H9 (cell line): ENCODE results near the gene LARP4B. TPM values are rescaled to one million over a fixed set of nuclear protein-coding genes. Genes with fewer than 3 reads are reported as not detected.

Source experiments
- DNase-seq: peaks from one replicate; pipeline ENCODE4 v3.0.0-alpha.2; 2017
- H2AFZ ChIP-seq: one replicate; pipeline ENCODE4 v1.6.1; 2013; ENCODE audit warnings: mild to moderate bottlenecking, low read length, control low read depth, moderate library complexity
- H2AK5ac ChIP-seq: 2 replicates; pipeline ENCODE4 v1.6.1; 2013; ENCODE audit warnings: low read length, control low read depth, mixed read lengths; ENCODE audit not compliant: insufficient read length
- H2BK120ac ChIP-seq: one replicate; pipeline ENCODE4 v1.6.1; 2013; ENCODE audit warnings: low read depth, mild to moderate bottlenecking, low read length, control low read depth, inconsistent platforms; ENCODE audit not compliant: poor library complexity, severe bottlenecking
- H2BK12ac ChIP-seq: 2 replicates; pipeline ENCODE4 v1.6.1; 2013; ENCODE audit warnings: low read length, control low read depth, mixed read lengths, low read depth; ENCODE audit not compliant: insufficient read length
- H2BK15ac ChIP-seq: 2 replicates; pipeline ENCODE4 v1.6.1; 2013; ENCODE audit warnings: low read depth, low read length, control low read depth
- H2BK20ac ChIP-seq: one replicate; pipeline ENCODE4 v1.6.1; 2013; ENCODE audit warnings: low read depth, mild to moderate bottlenecking, low read length, control low read depth, inconsistent platforms; ENCODE audit not compliant: poor library complexity, severe bottlenecking
- H2BK5ac ChIP-seq: 2 replicates; pipeline ENCODE4 v1.6.1; 2013; ENCODE audit warnings: low read length, control low read depth, mixed read lengths; ENCODE audit not compliant: insufficient read length
- H3K14ac ChIP-seq: 2 replicates; pipeline ENCODE4 v1.6.1; 2013; ENCODE audit warnings: low read length, control low read depth; ENCODE audit not compliant: insufficient read depth
- H3K18ac ChIP-seq: 2 replicates; pipeline ENCODE4 v1.6.1; 2013; ENCODE audit warnings: low read depth, mild to moderate bottlenecking, mixed read lengths, low read length, control low read depth; ENCODE audit not compliant: insufficient read length
- H3K23ac ChIP-seq: 2 replicates; pipeline ENCODE4 v1.6.1; 2013; ENCODE audit warnings: low read length, control low read depth, mixed read lengths, low read depth; ENCODE audit not compliant: insufficient read length
- H3K23me2 ChIP-seq: 2 replicates; pipeline ENCODE4 v1.6.1; 2013; ENCODE audit warnings: low read depth, mild to moderate bottlenecking, mixed read lengths, low read length, control low read depth; ENCODE audit not compliant: insufficient read length, poor library complexity, severe bottlenecking
- H3K27ac ChIP-seq: 2 replicates; pipeline ENCODE4 v1.5.1; 2013; ENCODE audit warnings: low read length, control low read depth, mixed read lengths, low read depth; ENCODE audit not compliant: insufficient read length
- H3K27me3 ChIP-seq: 2 replicates; pipeline ENCODE4 v1.6.1; 2013; ENCODE audit warnings: low read length, control low read depth, inconsistent platforms; ENCODE audit not compliant: insufficient read depth
- H3K4ac ChIP-seq: 2 replicates; pipeline ENCODE4 v1.6.1; 2013; ENCODE audit warnings: low read depth, mild to moderate bottlenecking, control low read depth, inconsistent platforms, low read length, moderate library complexity
- H3K4me1 ChIP-seq: 2 replicates; pipeline ENCODE4 v1.6.1; 2013; ENCODE audit warnings: low read length, control low read depth, inconsistent platforms; ENCODE audit not compliant: insufficient read depth
- H3K4me2 ChIP-seq: 2 replicates; pipeline ENCODE4 v1.6.1; 2013; ENCODE audit warnings: low read length, control low read depth, mixed read lengths; ENCODE audit not compliant: insufficient read length, insufficient read depth
- H3K56ac ChIP-seq: 2 replicates; pipeline ENCODE4 v1.6.1; 2013; ENCODE audit warnings: low read depth, mild to moderate bottlenecking, mixed read lengths, low read length, control low read depth; ENCODE audit not compliant: insufficient read length
- H3K79me1 ChIP-seq: 2 replicates; pipeline ENCODE4 v1.6.1; 2013; ENCODE audit warnings: low read depth, mild to moderate bottlenecking, moderate library complexity, low read length, control low read depth, inconsistent platforms; ENCODE audit not compliant: insufficient read depth, poor library complexity, severe bottlenecking
- H3K79me2 ChIP-seq: 2 replicates; pipeline ENCODE4 v1.6.1; 2013; ENCODE audit warnings: low read length, control low read depth, inconsistent platforms; ENCODE audit not compliant: insufficient read depth
- H3K9ac ChIP-seq: 2 replicates; pipeline ENCODE4 v1.6.1; 2013; ENCODE audit warnings: low read length, control low read depth, mixed read lengths; ENCODE audit not compliant: insufficient read length; ENCODE audit errors: extremely low read depth
- H3K9me3 ChIP-seq: one replicate; pipeline ENCODE4 v1.6.1; 2013; ENCODE audit warnings: low read depth, low read length, inconsistent platforms; ENCODE audit not compliant: control insufficient read depth
- H3T11ph ChIP-seq: one replicate; pipeline ENCODE4 v1.6.1; 2013; ENCODE audit warnings: mild to moderate bottlenecking, low read length, control low read depth, inconsistent platforms
- H4K20me1 ChIP-seq: one replicate; pipeline ENCODE4 v1.6.1; 2013; ENCODE audit not compliant: control insufficient read depth, insufficient read length, insufficient read depth
- H4K5ac ChIP-seq: 2 replicates; pipeline ENCODE4 v1.6.1; 2013; ENCODE audit warnings: low read depth, mild to moderate bottlenecking, mixed read lengths, low read length, control low read depth; ENCODE audit not compliant: insufficient read length
- H4K8ac ChIP-seq: replicated peaks from 2 replicates; pipeline ENCODE4 v1.6.1; 2013; ENCODE audit warnings: low read length, control low read depth, mixed read lengths, low read depth; ENCODE audit not compliant: insufficient read length
- H4K91ac ChIP-seq: 2 replicates; pipeline ENCODE4 v1.6.1; 2013; ENCODE audit warnings: low read depth, mild to moderate bottlenecking, moderate library complexity, mixed read lengths, low read length, control low read depth; ENCODE audit not compliant: insufficient read length
- H3K27ac Mint-ChIP-seq, 3 experiments: 2 replicates in 2 of 3; 3 replicates in 1 of 3; pipeline ENCODE4 v1.8.0; 2020 to 2021; ENCODE audit warnings: mixed read lengths in 3 of 3, mild to moderate bottlenecking in 1 of 3, moderate library complexity in 1 of 3
- H3K27me3 Mint-ChIP-seq: 2 replicates; pipeline ENCODE4 v1.8.0; 2021; ENCODE audit warnings: low read depth, mild to moderate bottlenecking, moderate library complexity, mixed read lengths
- H3K36me3 Mint-ChIP-seq, 3 experiments: 2 replicates in 2 of 3; 3 replicates in 1 of 3; pipeline ENCODE4 v1.8.0; 2020 to 2021; ENCODE audit warnings: low read depth in 3 of 3, mixed read lengths in 3 of 3; ENCODE audit not compliant: insufficient read depth in 1 of 3
- H3K4me1 Mint-ChIP-seq, 2 experiments: 2 replicates each; pipeline ENCODE4 v1.8.0; 2020; ENCODE audit warnings: mixed read lengths in 2 of 2
- H3K4me3 Mint-ChIP-seq, 2 experiments: 2 replicates in 1 of 2; 3 replicates in 1 of 2; pipeline ENCODE4 v1.8.0; 2020 to 2021; ENCODE audit warnings: mild to moderate bottlenecking in 2 of 2, mixed read lengths in 2 of 2, moderate library complexity in 1 of 2
- H3K9me3 Mint-ChIP-seq, 2 experiments: 2 replicates in 1 of 2; 3 replicates in 1 of 2; pipeline ENCODE4 v1.8.0; 2020; ENCODE audit warnings: mild to moderate bottlenecking in 2 of 2, mixed read lengths in 2 of 2, moderate library complexity in 1 of 2
- CTCF ChIP-seq: fragments of 200-600 bp; sonication (generic); conservative IDR thresholded peaks from 3 replicates; pipeline ENCODE4 v1.8.0; 2021; ENCODE audit warnings: antibody characterized with exemption, mild to moderate bottlenecking
- WGBS: extraction: QIAGEN DNeasy Blood & Tissue Kit; methylation state at CpG from one replicate; pipeline ENCODE4 v1.1.7; 2013; ENCODE audit warnings: missing lambda C conversion rate, low lambda C conversion rate, mixed read lengths; ENCODE audit not compliant: insufficient read length; ENCODE audit errors: extremely low coverage; 5-methylcytosine and 5-hydroxymethylcytosine counted together
- total RNA-seq: library from RNA; stranded (reverse); gene quantifications from 2 replicates; pipeline ENCODE4 v1.2.1, GENCODE V29; 2021

Gene LARP4B
- total RNA-seq, 1 experiment from 2014 or later = 88.9 TPM

GRCh38 chr10:776772-777171 is 154.7 kb downstream of the LARP4B start:
- no peaks in the 10 kb centered on the region for H3K23me2 ChIP-seq
- H4K91ac ChIP-seq = no peak overlapping the region
- H3K4me1 ChIP-seq = no peaks in the 10 kb centered on the region
- H3K79me2 ChIP-seq = no peaks in the 10 kb centered on the region
- H4K20me1 ChIP-seq = no peaks in the 10 kb centered on the region
- no peak overlapping the region for H3K9ac ChIP-seq
- no peak overlapping the region for H3K4me2 ChIP-seq
- peaks cover 7% of the 10 kb centered on the region for H3K27me3 Mint-ChIP-seq
- no peaks in the 10 kb centered on the region for H3K9me3 Mint-ChIP-seq
- no CpG with 5 or more reads among the region's 17 CpGs for WGBS
- H3K18ac ChIP-seq = no peak overlapping the region
- no peak overlapping the region for H2AFZ ChIP-seq
- no peak for DNase-seq
- no peak overlapping the region for H4K5ac ChIP-seq
- no peak overlapping the region for H3K27ac Mint-ChIP-seq
- H3K14ac ChIP-seq = no peak overlapping the region; the same call in 1 of the 2 replicates
- H3K36me3 Mint-ChIP-seq = no peaks in the 10 kb centered on the region; a peak in 1 of 7 replicates
- H3K79me1 ChIP-seq = no peaks in the 10 kb centered on the region
- H3K4me1 Mint-ChIP-seq = no peaks in the 10 kb centered on the region; a peak in 1 of 4 replicates
- H3T11ph ChIP-seq = no peak overlapping the region
- no peak overlapping the region for H3K4me3 Mint-ChIP-seq
- no peak overlapping the region for H2BK15ac ChIP-seq
- no peak overlapping the region for H3K27ac ChIP-seq
- H3K56ac ChIP-seq = no peak overlapping the region
- H4K8ac ChIP-seq = no peak overlapping the region
- no peak overlapping the region for H2BK12ac ChIP-seq
- H3K9me3 ChIP-seq = no peaks in the 10 kb centered on the region
- H2BK5ac ChIP-seq = no peak overlapping the region
- no peak overlapping the region for H2AK5ac ChIP-seq
- no peak overlapping the region for H3K4ac ChIP-seq
- H2BK120ac ChIP-seq = no peak overlapping the region
- H3K23ac ChIP-seq = no peak overlapping the region
- H3K27me3 ChIP-seq = no peaks in the 10 kb centered on the region
- TF ChIP-seq CTCF = no peak
- no peak overlapping the region for H2BK20ac ChIP-seq
